Sigmoid colon (tissue), 4 donors: ENCODE results near the gene CCNK.

Experiments
- EP300 ChIP-seq, 4 donors: sonication (generic); formaldehyde crosslinking; IDR thresholded peaks; one replicate each; pipeline ENCODE4 v1.6.1; 2017; ENCODE audit warnings: antibody characterized with exemption in 4 of 4
- POLR2A ChIP-seq, 2 donors: fragments of 450-650 bp; IDR thresholded peaks; one replicate each; pipeline ENCODE4 v1.6.1; 2016; ENCODE audit warnings: antibody characterized with exemption in 2 of 2, mild to moderate bottlenecking in 2 of 2, moderate library complexity in 2 of 2
- POLR2AphosphoS5 ChIP-seq, 4 donors: sonication (generic); formaldehyde crosslinking; IDR thresholded peaks; one replicate each; pipeline ENCODE4 v1.6.1; 2017; ENCODE audit warnings: antibody characterized with exemption in 4 of 4
- TF ChIP-seq, protein P1 (sequence below), 4 experiments: fragments of 450-650 bp in 3 of 4; fragments of 200-600 bp in 1 of 4; IDR thresholded peaks; one replicate each; pipeline ENCODE4 v1.5.1; 2016 to 2019; ENCODE audit warnings: antibody characterized with exemption in 4 of 4, mild to moderate bottlenecking in 3 of 4, moderate library complexity in 2 of 4

DNA sequence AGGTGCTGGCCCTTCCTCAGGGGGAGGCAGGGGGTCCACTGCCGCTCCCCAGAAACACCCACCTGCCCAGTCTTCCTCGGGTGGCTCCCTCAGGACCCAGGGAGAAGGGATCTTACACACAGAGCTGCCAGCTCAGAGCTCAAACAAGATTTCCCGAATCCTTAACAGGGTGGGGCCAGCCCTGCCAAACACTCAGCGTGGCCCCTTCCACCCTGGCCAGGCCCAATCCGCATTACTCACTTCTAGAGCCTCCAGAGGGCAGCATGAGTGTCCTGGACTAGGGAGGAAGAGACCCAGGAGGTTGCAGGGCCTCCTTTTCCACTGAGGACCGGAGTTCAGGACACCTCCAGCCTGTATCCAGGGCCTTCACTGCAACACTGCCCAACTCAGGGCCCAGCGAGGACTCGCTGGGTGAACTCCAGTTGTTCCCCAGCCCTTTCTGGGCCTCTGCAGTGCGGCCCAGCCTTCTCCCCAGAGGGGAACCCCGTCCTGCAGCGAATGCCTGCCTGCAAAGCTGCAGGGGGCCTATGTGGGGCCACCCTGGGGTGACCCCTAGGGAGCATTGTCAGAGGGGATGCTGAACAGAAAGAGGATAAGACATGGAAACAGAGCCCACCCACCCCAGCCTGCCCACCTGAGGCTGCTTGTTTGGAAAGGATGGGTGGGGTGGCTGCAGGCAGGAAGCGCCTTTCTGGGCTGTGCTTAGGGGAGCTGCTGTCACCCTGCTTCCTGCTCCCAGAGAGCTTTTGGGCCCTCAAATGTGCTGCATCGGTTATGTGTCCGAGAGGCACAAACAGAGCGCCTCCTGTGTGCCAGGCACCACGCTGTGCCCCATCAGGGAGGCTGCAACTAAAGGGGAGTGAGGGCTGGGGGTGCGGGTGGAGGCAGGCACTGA lies 43.8 kb downstream of the CCNK start:
- TF ChIP-seq, protein P1, sequence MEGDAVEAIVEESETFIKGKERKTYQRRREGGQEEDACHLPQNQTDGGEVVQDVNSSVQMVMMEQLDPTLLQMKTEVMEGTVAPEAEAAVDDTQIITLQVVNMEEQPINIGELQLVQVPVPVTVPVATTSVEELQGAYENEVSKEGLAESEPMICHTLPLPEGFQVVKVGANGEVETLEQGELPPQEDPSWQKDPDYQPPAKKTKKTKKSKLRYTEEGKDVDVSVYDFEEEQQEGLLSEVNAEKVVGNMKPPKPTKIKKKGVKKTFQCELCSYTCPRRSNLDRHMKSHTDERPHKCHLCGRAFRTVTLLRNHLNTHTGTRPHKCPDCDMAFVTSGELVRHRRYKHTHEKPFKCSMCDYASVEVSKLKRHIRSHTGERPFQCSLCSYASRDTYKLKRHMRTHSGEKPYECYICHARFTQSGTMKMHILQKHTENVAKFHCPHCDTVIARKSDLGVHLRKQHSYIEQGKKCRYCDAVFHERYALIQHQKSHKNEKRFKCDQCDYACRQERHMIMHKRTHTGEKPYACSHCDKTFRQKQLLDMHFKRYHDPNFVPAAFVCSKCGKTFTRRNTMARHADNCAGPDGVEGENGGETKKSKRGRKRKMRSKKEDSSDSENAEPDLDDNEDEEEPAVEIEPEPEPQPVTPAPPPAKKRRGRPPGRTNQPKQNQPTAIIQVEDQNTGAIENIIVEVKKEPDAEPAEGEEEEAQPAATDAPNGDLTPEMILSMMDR (IDR thresholded peaks at IDR 0.05) = peak in 1 of 4 experiments; percentile 40
- TF ChIP-seq POLR2A (IDR thresholded peaks at IDR 0.05) (no peak), EP300 (IDR thresholded peaks at IDR 0.05) (no peak), POLR2AphosphoS5 (IDR thresholded peaks at IDR 0.05) (peak in 1 of 4 donors; percentile 22)
